H9 (cell line): ENCODE results near the gene SIPA1. TPM values are rescaled to one million over a fixed set of nuclear protein-coding genes. Genes with fewer than 3 reads are reported as not detected.

ENCODE experiments used
- DNase-seq: peaks from one replicate; pipeline ENCODE4 v3.0.0-alpha.2; 2017
- H2AFZ ChIP-seq: one replicate; pipeline ENCODE4 v1.6.1; 2013; ENCODE audit warnings: mild to moderate bottlenecking, low read length, control low read depth, moderate library complexity
- H2AK5ac ChIP-seq: 2 replicates; pipeline ENCODE4 v1.6.1; 2013; ENCODE audit warnings: low read length, control low read depth, mixed read lengths; ENCODE audit not compliant: insufficient read length
- H2BK120ac ChIP-seq: one replicate; pipeline ENCODE4 v1.6.1; 2013; ENCODE audit warnings: low read depth, mild to moderate bottlenecking, low read length, control low read depth, inconsistent platforms; ENCODE audit not compliant: poor library complexity, severe bottlenecking
- H2BK12ac ChIP-seq: 2 replicates; pipeline ENCODE4 v1.6.1; 2013; ENCODE audit warnings: low read length, control low read depth, mixed read lengths, low read depth; ENCODE audit not compliant: insufficient read length
- H2BK15ac ChIP-seq: 2 replicates; pipeline ENCODE4 v1.6.1; 2013; ENCODE audit warnings: low read depth, low read length, control low read depth
- H2BK20ac ChIP-seq: one replicate; pipeline ENCODE4 v1.6.1; 2013; ENCODE audit warnings: low read depth, mild to moderate bottlenecking, low read length, control low read depth, inconsistent platforms; ENCODE audit not compliant: poor library complexity, severe bottlenecking
- H2BK5ac ChIP-seq: 2 replicates; pipeline ENCODE4 v1.6.1; 2013; ENCODE audit warnings: low read length, control low read depth, mixed read lengths; ENCODE audit not compliant: insufficient read length
- H3K14ac ChIP-seq: 2 replicates; pipeline ENCODE4 v1.6.1; 2013; ENCODE audit warnings: low read length, control low read depth; ENCODE audit not compliant: insufficient read depth
- H3K18ac ChIP-seq: 2 replicates; pipeline ENCODE4 v1.6.1; 2013; ENCODE audit warnings: low read depth, mild to moderate bottlenecking, mixed read lengths, low read length, control low read depth; ENCODE audit not compliant: insufficient read length
- H3K23ac ChIP-seq: 2 replicates; pipeline ENCODE4 v1.6.1; 2013; ENCODE audit warnings: low read length, control low read depth, mixed read lengths, low read depth; ENCODE audit not compliant: insufficient read length
- H3K23me2 ChIP-seq: 2 replicates; pipeline ENCODE4 v1.6.1; 2013; ENCODE audit warnings: low read depth, mild to moderate bottlenecking, mixed read lengths, low read length, control low read depth; ENCODE audit not compliant: insufficient read length, poor library complexity, severe bottlenecking
- H3K27ac ChIP-seq: 2 replicates; pipeline ENCODE4 v1.5.1; 2013; ENCODE audit warnings: low read length, control low read depth, mixed read lengths, low read depth; ENCODE audit not compliant: insufficient read length
- H3K27me3 ChIP-seq: 2 replicates; pipeline ENCODE4 v1.6.1; 2013; ENCODE audit warnings: low read length, control low read depth, inconsistent platforms; ENCODE audit not compliant: insufficient read depth
- H3K4ac ChIP-seq: 2 replicates; pipeline ENCODE4 v1.6.1; 2013; ENCODE audit warnings: low read depth, mild to moderate bottlenecking, control low read depth, inconsistent platforms, low read length, moderate library complexity
- H3K4me1 ChIP-seq: 2 replicates; pipeline ENCODE4 v1.6.1; 2013; ENCODE audit warnings: low read length, control low read depth, inconsistent platforms; ENCODE audit not compliant: insufficient read depth
- H3K4me2 ChIP-seq: 2 replicates; pipeline ENCODE4 v1.6.1; 2013; ENCODE audit warnings: low read length, control low read depth, mixed read lengths; ENCODE audit not compliant: insufficient read length, insufficient read depth
- H3K56ac ChIP-seq: 2 replicates; pipeline ENCODE4 v1.6.1; 2013; ENCODE audit warnings: low read depth, mild to moderate bottlenecking, mixed read lengths, low read length, control low read depth; ENCODE audit not compliant: insufficient read length
- H3K79me1 ChIP-seq: 2 replicates; pipeline ENCODE4 v1.6.1; 2013; ENCODE audit warnings: low read depth, mild to moderate bottlenecking, moderate library complexity, low read length, control low read depth, inconsistent platforms; ENCODE audit not compliant: insufficient read depth, poor library complexity, severe bottlenecking
- H3K79me2 ChIP-seq: 2 replicates; pipeline ENCODE4 v1.6.1; 2013; ENCODE audit warnings: low read length, control low read depth, inconsistent platforms; ENCODE audit not compliant: insufficient read depth
- H3K9ac ChIP-seq: 2 replicates; pipeline ENCODE4 v1.6.1; 2013; ENCODE audit warnings: low read length, control low read depth, mixed read lengths; ENCODE audit not compliant: insufficient read length; ENCODE audit errors: extremely low read depth
- H3K9me3 ChIP-seq: one replicate; pipeline ENCODE4 v1.6.1; 2013; ENCODE audit warnings: low read depth, low read length, inconsistent platforms; ENCODE audit not compliant: control insufficient read depth
- H3T11ph ChIP-seq: one replicate; pipeline ENCODE4 v1.6.1; 2013; ENCODE audit warnings: mild to moderate bottlenecking, low read length, control low read depth, inconsistent platforms
- H4K20me1 ChIP-seq: one replicate; pipeline ENCODE4 v1.6.1; 2013; ENCODE audit not compliant: control insufficient read depth, insufficient read length, insufficient read depth
- H4K5ac ChIP-seq: 2 replicates; pipeline ENCODE4 v1.6.1; 2013; ENCODE audit warnings: low read depth, mild to moderate bottlenecking, mixed read lengths, low read length, control low read depth; ENCODE audit not compliant: insufficient read length
- H4K8ac ChIP-seq: replicated peaks from 2 replicates; pipeline ENCODE4 v1.6.1; 2013; ENCODE audit warnings: low read length, control low read depth, mixed read lengths, low read depth; ENCODE audit not compliant: insufficient read length
- H4K91ac ChIP-seq: 2 replicates; pipeline ENCODE4 v1.6.1; 2013; ENCODE audit warnings: low read depth, mild to moderate bottlenecking, moderate library complexity, mixed read lengths, low read length, control low read depth; ENCODE audit not compliant: insufficient read length
- H3K27ac Mint-ChIP-seq, 3 experiments: 2 replicates in 2 of 3; 3 replicates in 1 of 3; pipeline ENCODE4 v1.8.0; 2020 to 2021; ENCODE audit warnings: mixed read lengths in 3 of 3, mild to moderate bottlenecking in 1 of 3, moderate library complexity in 1 of 3
- H3K27me3 Mint-ChIP-seq: 2 replicates; pipeline ENCODE4 v1.8.0; 2021; ENCODE audit warnings: low read depth, mild to moderate bottlenecking, moderate library complexity, mixed read lengths
- H3K36me3 Mint-ChIP-seq, 3 experiments: 2 replicates in 2 of 3; 3 replicates in 1 of 3; pipeline ENCODE4 v1.8.0; 2020 to 2021; ENCODE audit warnings: low read depth in 3 of 3, mixed read lengths in 3 of 3; ENCODE audit not compliant: insufficient read depth in 1 of 3
- H3K4me1 Mint-ChIP-seq, 2 experiments: 2 replicates each; pipeline ENCODE4 v1.8.0; 2020; ENCODE audit warnings: mixed read lengths in 2 of 2
- H3K4me3 Mint-ChIP-seq, 2 experiments: 2 replicates in 1 of 2; 3 replicates in 1 of 2; pipeline ENCODE4 v1.8.0; 2020 to 2021; ENCODE audit warnings: mild to moderate bottlenecking in 2 of 2, mixed read lengths in 2 of 2, moderate library complexity in 1 of 2
- H3K9me3 Mint-ChIP-seq, 2 experiments: 2 replicates in 1 of 2; 3 replicates in 1 of 2; pipeline ENCODE4 v1.8.0; 2020; ENCODE audit warnings: mild to moderate bottlenecking in 2 of 2, mixed read lengths in 2 of 2, moderate library complexity in 1 of 2
- WGBS: extraction: QIAGEN DNeasy Blood & Tissue Kit; methylation state at CpG from one replicate; pipeline ENCODE4 v1.1.7; 2013; ENCODE audit warnings: missing lambda C conversion rate, low lambda C conversion rate, mixed read lengths; ENCODE audit not compliant: insufficient read length; ENCODE audit errors: extremely low coverage; 5-methylcytosine and 5-hydroxymethylcytosine counted together
- total RNA-seq: library from RNA; stranded (reverse); gene quantifications from 2 replicates; pipeline ENCODE4 v1.2.1, GENCODE V29; 2021
- TF ChIP-seq, protein P1 (sequence below): fragments of 200-600 bp; sonication (generic); conservative IDR thresholded peaks from 3 replicates; pipeline ENCODE4 v1.8.0; 2021; ENCODE audit warnings: antibody characterized with exemption, mild to moderate bottlenecking

Gene SIPA1
- total RNA-seq, 1 experiment from 2014 or later = 32.0 TPM

DNA sequence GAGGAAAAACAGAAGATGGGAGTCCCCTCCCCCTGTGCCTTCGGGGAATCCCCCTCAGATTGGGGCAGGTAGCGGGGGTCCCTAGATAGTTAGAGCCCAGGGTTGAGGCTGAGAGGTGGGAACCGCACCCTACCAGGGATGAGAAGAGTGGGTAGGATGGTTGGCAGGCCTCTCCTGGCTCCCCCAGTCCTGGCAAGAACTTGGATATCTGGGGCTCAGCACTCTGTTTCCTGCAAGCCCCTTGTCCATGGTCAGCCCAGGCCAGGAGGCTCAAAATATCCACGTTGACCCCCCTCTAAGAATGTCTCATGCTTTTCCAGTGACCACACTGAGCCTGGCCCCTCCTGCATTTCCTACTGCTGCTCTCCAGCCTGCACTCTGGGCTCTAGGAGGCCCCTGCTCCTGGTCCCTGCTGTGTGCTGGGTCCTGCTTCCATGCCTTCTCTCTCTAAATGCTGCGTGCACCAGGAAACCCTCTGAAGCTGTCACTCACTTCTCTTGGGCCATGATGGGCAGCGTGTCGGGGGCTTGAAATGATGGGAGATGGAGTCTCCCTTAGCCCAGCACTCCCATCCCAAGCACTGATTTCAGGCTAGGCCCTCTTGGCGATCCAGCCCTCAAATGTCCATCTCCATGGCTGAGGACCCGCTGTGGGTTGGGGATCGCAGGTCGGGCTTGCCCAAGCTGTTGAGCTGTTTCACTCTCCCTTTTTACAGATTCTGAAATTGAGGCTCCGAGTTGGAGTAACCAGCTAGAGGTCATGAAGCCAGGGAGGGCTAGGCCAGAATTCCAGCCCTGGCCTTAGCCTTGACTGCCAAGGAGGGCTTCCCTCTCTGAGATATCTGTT, 25.9 kb upstream of the SIPA1 start:
- no peak overlapping the region for H3K4ac ChIP-seq
- H4K5ac ChIP-seq = no peak overlapping the region
- H3K4me1 ChIP-seq = no peaks in the 10 kb centered on the region; the same call in 1 of the 2 replicates
- TF ChIP-seq, protein P1, sequence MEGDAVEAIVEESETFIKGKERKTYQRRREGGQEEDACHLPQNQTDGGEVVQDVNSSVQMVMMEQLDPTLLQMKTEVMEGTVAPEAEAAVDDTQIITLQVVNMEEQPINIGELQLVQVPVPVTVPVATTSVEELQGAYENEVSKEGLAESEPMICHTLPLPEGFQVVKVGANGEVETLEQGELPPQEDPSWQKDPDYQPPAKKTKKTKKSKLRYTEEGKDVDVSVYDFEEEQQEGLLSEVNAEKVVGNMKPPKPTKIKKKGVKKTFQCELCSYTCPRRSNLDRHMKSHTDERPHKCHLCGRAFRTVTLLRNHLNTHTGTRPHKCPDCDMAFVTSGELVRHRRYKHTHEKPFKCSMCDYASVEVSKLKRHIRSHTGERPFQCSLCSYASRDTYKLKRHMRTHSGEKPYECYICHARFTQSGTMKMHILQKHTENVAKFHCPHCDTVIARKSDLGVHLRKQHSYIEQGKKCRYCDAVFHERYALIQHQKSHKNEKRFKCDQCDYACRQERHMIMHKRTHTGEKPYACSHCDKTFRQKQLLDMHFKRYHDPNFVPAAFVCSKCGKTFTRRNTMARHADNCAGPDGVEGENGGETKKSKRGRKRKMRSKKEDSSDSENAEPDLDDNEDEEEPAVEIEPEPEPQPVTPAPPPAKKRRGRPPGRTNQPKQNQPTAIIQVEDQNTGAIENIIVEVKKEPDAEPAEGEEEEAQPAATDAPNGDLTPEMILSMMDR = no peak
- H2AK5ac ChIP-seq = no peak overlapping the region
- no peak overlapping the region for H3K56ac ChIP-seq
- no peak for DNase-seq
- H3K27me3 ChIP-seq = no peaks in the 10 kb centered on the region
- peaks cover 26% of the 10 kb centered on the region for H3K23me2 ChIP-seq
- no peak overlapping the region for H4K91ac ChIP-seq
- no peaks in the 10 kb centered on the region for H4K20me1 ChIP-seq
- Mint-ChIP-seq H3K27me3 (peaks cover 3% of the 10 kb centered on the region), H3K36me3 (peaks cover 10 to 36% (median 36%) of the 10 kb centered on the region in 3 experiments; a peak in 6 of 7 replicates), H3K27ac (peak overlapping the region; percentile 24 to 85 (median 82); a peak in 3 of 7 replicates), H3K4me3 (peak overlapping the region; percentile 94 to 97), H3K9me3 (no peaks in the 10 kb centered on the region), H3K4me1 (peaks cover 19 to 34% of the 10 kb centered on the region in 2 experiments)
- no peak overlapping the region for H4K8ac ChIP-seq
- no peak overlapping the region for H3K14ac ChIP-seq
- H3K9ac ChIP-seq = no peak overlapping the region
- no peak overlapping the region for H2AFZ ChIP-seq
- H3K79me2 ChIP-seq = peaks cover 7% of the 10 kb centered on the region; the same call in 1 of the 2 replicates
- no peak overlapping the region for H2BK20ac ChIP-seq
- H2BK12ac ChIP-seq = no peak overlapping the region
- H3K27ac ChIP-seq = no peak overlapping the region
- no peak overlapping the region for H3K23ac ChIP-seq
- H3T11ph ChIP-seq = no peak overlapping the region
- H2BK120ac ChIP-seq = no peak overlapping the region
- H3K4me2 ChIP-seq = peak overlapping the region; percentile 18
- no CpG with 5 or more reads among the region's 12 CpGs for WGBS
- peaks cover 3% of the 10 kb centered on the region for H3K79me1 ChIP-seq
- H2BK15ac ChIP-seq = no peak overlapping the region
- no peaks in the 10 kb centered on the region for H3K9me3 ChIP-seq
- H2BK5ac ChIP-seq = no peak overlapping the region
- no peak overlapping the region for H3K18ac ChIP-seq
